Esophagus (tissue), 2 donors: ENCODE results near the gene ZNF317. TPM values are rescaled to one million over a fixed set of nuclear protein-coding genes. Genes with fewer than 3 reads are reported as not detected.
"Not testable (repeated sequence)": the region's sequence is repeated elsewhere in the genome, so short reads cannot be mapped to it uniquely, and the experiment has no call there.

ENCODE experiments used
- H3K27ac ChIP-seq, 2 donors: one replicate each; pipeline ENCODE4 v1.5.1; 2013; ENCODE audit warnings: low read depth in 2 of 2, mild to moderate bottlenecking in 2 of 2, inconsistent platforms in 1 of 2, low read length in 1 of 2, moderate library complexity in 1 of 2
- H3K27me3 ChIP-seq, 2 donors: one replicate each; pipeline ENCODE4 v1.6.1; 2013; ENCODE audit warnings: low read length in 2 of 2, control low read depth in 1 of 2, mild to moderate bottlenecking in 1 of 2; ENCODE audit not compliant: insufficient read depth in 2 of 2, control insufficient read depth in 1 of 2
- H3K36me3 ChIP-seq, 2 donors: one replicate each; pipeline ENCODE4 v1.6.1; 2013; ENCODE audit warnings: low read length in 1 of 2; ENCODE audit not compliant: control insufficient read depth in 2 of 2, insufficient read depth in 2 of 2
- H3K4me1 ChIP-seq, 2 donors: one replicate each; pipeline ENCODE4 v1.6.1; 2013; ENCODE audit warnings: low read length in 1 of 2; ENCODE audit not compliant: control insufficient read depth in 2 of 2, insufficient read depth in 2 of 2
- H3K4me3 ChIP-seq, 2 donors: one replicate each; pipeline ENCODE4 v1.5.1; 2013; ENCODE audit warnings: low read length in 2 of 2, mild to moderate bottlenecking in 2 of 2, low read depth in 1 of 2, moderate library complexity in 1 of 2
- H3K9me3 ChIP-seq, 2 donors: one replicate each; pipeline ENCODE4 v1.6.1; 2013; ENCODE audit warnings: mild to moderate bottlenecking in 2 of 2, low read depth in 1 of 2, low read length in 1 of 2, moderate library complexity in 1 of 2; ENCODE audit not compliant: control insufficient read depth in 2 of 2, insufficient read depth in 1 of 2
- WGBS, 2 donors: extraction: QIAGEN DNeasy Blood & Tissue Kit; methylation state at CpG; one replicate each; pipeline ENCODE4 v1.1.7; 2013; 5-methylcytosine and 5-hydroxymethylcytosine counted together
- polyA plus RNA-seq, 2 donors: library from polyadenylated mRNA; stranded (reverse); fragments of 200-250 nt; gene quantifications; one replicate each; pipeline ENCODE4 v1.2.3, GENCODE V29; 2013
- donor health status: healthy with polysubstance abuse.
- donor health status: Bipolar disorder and iron deficiency.

ZNF317 gene
- polyA plus RNA-seq, 2 donors = 11.0 to 21.7 TPM

DNA sequence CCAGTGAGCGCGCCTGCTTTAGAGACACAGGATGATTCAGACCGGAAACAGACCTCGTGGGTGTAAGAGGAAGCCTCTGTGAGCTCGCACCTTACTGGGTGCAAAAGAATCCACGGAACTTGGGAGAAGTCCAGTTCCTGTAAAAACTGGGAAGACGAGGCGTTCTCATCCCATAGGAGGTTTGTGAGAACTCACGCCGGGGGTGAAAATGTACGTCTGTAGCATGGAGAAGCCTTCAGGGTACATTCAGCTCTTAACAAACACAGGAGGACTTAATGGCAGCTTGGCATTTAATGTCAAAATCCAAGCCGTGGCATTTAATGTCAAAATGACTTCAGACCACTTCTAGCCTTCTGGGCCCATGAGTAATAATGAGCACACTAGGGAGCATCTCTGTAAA is 21.2 kb downstream of the ZNF317 start:
- Histone ChIP-seq H3K4me3 (no peak overlapping the region), H3K4me1 (no peaks in the 10 kb centered on the region), H3K9me3 (peaks cover 19 to 42% of the 10 kb centered on the region in 2 donors), H3K27ac (no peak overlapping the region), H3K36me3 (peaks cover 43 to 55% of the 10 kb centered on the region in 2 donors), H3K27me3 (no peaks in the 10 kb centered on the region)
- 98% methylated on average over 12 of the region's 12 CpGs for WGBS, 2 donors

DNA sequence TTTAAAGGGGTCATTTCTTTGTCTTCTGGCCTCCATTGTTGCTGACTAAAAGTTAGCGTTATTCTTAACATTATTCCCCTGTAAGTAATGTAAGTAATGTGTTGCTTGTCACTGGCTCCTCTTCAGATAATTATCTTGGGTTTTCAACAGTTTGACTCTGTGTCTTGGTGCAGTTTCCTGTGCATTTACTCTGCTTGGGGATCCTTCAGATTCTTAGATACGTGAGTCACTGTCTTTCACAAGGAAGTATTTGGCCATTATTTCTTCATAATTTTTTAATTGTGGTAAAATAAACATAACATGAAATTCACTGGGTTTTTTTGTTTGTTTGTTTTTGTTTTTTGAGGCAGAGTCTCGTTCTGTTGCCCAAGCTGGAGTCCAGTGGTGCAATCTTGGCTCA is 25.1 kb downstream of the ZNF317 start:
- Histone ChIP-seq H3K4me1 (no peaks in the 10 kb centered on the region), H3K27me3 (no peaks in the 10 kb centered on the region), H3K27ac (no peak overlapping the region), H3K4me3 (no peak overlapping the region), H3K9me3 (peaks cover 12 to 19% of the 10 kb centered on the region in 2 donors), H3K36me3 (peaks cover 22 to 26% of the 10 kb centered on the region in 2 donors)
- 93 to 98% methylated on average over 3 of the region's 3 CpGs for WGBS, 2 donors

DNA sequence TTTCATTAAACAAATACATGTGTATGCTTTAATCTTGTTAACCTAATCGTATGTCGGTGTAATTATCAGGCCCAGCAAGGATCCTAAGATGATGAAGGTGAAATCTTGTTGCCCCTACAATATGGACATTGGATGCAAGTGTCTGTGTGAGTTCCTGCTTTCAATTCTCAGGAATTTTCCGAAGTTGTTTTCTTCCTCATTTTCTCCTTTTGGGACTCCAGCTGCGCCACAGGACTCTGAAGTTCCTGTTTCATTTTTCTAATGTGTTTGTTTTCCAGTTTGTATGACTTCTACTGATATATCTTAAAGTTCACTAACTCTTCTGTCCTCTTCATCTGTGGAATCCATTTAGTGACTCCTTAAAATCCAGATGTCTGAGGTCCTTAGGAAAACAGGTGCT is 26.6 kb downstream of the ZNF317 start:
- H3K4me1 ChIP-seq = no peaks in the 10 kb centered on the region
- no peak overlapping the region for H3K27ac ChIP-seq
- no peak overlapping the region for H3K4me3 ChIP-seq
- H3K27me3 ChIP-seq = no peaks in the 10 kb centered on the region
- H3K9me3 ChIP-seq = peaks cover 0 to 3% of the 10 kb centered on the region in 2 donors
- WGBS, 2 donors = 86 to 93% methylated on average over 4 of the region's 4 CpGs
- peaks cover 7 to 11% of the 10 kb centered on the region in 2 donors for H3K36me3 ChIP-seq

DNA sequence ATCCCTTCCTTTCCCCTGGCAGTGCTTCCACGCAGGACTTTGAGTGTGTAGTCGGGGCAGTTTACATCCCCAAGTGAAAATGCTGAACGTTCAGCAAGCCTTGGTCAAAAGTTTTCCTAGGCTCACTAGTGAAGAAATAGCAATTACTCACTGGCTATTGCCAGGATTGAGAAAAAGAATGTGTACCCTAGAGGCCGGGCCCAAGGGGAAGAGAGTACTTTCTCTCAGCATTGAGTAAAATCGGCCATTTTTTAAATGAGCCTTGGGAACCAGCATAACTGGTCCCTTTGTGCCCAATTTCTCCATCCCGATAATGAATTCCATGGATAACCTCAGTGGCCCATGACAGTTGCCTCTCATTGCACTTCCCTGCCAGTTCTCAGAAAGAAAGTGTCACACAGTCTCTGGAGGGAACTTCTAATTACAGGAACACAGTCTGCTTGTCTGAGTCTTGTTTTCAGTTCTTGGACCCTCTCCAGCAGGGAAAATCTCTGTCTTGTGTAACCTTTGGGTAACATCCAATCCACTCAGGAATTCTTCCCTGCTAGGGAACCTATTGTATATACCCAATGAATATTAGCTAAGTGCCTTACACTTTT is 31.3 kb downstream of the ZNF317 start:
- Histone ChIP-seq H3K4me3 (no peak overlapping the region), H3K36me3 (peaks cover 0 to 2% of the 10 kb centered on the region in 2 donors), H3K9me3 (no peaks in the 10 kb centered on the region), H3K4me1 (no peaks in the 10 kb centered on the region), H3K27ac (no peak overlapping the region), H3K27me3 (no peaks in the 10 kb centered on the region)
- WGBS, 2 donors = 81 to 85% methylated on average over 6 of the region's 6 CpGs

DNA sequence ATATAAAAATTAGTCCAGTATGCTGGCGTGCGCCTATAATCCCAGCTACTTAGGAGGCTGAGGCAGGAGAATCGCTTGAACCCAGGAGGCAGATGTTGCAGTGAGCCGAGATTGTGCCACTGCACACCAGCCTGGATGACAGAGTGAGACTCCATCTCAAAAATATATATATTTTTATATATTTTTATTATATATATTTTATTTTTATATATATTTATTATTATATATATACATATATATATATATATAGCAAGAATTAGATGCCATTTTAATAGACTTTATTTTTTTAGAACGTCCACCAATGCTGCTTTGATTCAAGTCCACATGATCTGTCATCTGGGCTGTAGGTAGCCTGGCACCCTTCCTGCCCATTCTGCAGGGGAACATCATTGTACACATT is 35.1 kb downstream of the ZNF317 start:
- Histone ChIP-seq H3K9me3 (no peaks in the 10 kb centered on the region), H3K27me3 (no peaks in the 10 kb centered on the region), H3K4me3 (no peak overlapping the region), H3K4me1 (no peaks in the 10 kb centered on the region), H3K36me3 (no peaks in the 10 kb centered on the region), H3K27ac (no peak overlapping the region)
- WGBS, 2 donors = 94% methylated on average over 5 of the region's 5 CpGs

DNA sequence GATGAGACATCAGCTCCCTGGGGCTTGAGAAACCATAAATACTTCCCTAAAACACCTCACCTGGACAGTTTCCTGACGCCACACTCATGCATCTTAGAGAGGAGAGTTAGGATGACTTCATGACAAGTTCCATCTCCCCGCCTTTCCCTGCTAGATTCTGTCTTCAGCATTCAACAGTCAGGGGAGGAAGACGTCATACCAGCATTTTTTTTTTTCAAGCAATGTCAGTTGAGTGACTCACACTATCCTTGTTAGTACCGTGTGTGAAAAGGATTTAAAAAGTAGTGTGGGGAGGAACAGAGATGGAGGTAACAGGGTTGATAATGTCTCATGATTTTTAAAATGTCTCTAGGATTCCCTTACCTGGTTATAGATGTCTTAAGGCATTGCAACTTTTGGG is 38.7 kb downstream of the ZNF317 start, which contains the start of gene OR7D2:
Gene OR7D2, plus strand, starts transcription at position 79 of the 400 bp plus-strand sequence. CDS start 6,803 bp downstream, outside the sequence.
- Histone ChIP-seq H3K4me1 (no peaks in the 10 kb centered on the region), H3K27ac (no peak within 1 kb of the TSS), H3K36me3 (no peaks in the 10 kb centered on the region), H3K27me3 (no peaks in the 10 kb centered on the region), H3K4me3 (no peak within 1 kb of the TSS), H3K9me3 (no peaks in the 10 kb centered on the region)
- WGBS, 2 donors = 64 to 74% methylated on average over 4 of the region's 4 CpGs

DNA sequence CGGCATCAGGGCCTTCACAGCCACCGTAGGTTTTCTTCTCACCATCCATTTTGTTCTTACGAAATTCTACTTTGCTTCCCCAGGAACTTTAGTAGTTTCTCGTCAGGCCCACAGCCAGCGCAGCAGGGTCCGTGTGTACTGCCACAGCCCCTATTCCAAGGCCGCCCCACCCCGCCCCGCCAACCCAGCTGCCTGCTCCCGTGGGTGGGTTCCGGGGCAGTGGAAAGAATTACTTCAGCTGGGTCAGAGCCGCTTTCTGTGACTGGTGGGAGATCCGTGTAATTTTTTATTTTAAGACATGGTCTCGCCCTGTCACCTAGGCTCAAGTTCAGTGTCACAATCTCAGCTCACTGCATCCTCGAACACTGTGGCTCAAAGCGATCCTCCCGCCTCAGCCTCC is 42.8 kb downstream of the ZNF317 start:
- Histone ChIP-seq H3K27me3 (no peaks in the 10 kb centered on the region), H3K4me3 (no peak overlapping the region), H3K9me3 (no peaks in the 10 kb centered on the region), H3K36me3 (no peaks in the 10 kb centered on the region), H3K27ac (no peak overlapping the region), H3K4me1 (no peaks in the 10 kb centered on the region)
- WGBS, 2 donors = 89 to 95% methylated on average over 17 of the region's 17 CpGs

DNA sequence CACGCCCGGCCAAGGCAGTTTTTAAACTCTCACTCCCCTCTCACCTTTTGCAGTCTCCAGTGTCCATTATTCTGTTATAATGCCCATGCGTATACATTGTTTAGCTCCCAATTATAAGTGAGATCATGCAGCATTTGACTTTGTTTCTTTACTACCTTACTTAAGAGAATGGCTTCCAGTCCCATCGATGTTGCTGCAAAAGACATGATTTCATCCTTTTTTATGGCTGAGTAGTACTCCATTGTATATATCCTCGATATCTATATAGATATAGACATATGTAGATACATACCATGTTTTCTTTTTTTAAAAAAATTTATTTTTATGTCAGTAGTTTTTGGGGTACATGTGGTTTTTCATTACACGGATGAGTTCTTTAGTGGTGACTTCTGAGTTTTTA is 47.0 kb downstream of the ZNF317 start:
- H3K4me1 ChIP-seq = no peaks in the 10 kb centered on the region
- 67 to 87% methylated on average over 6 of the region's 6 CpGs for WGBS, 2 donors

DNA sequence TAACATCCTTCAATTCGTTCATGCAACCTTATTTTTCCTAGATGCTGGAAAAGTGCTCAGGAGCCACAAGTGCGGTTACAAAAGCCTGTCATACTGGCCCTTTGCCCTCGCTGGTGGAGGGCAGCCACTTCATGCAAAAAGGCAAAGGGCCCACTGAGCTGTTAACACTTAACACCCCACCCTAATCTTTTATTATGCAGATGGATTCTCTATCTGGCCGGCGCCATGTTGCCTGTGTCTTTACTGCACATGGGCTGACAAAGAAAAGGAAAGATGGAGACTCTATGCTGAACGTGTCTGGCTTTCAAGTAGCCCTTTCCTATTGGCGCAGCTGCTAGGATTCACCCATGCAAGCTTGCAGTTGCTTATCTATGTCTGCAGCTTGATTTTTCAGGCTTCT is 49.3 kb downstream of the ZNF317 start:
- H3K27ac ChIP-seq = no peak overlapping the region
- no peaks in the 10 kb centered on the region for H3K27me3 ChIP-seq
- no peaks in the 10 kb centered on the region for H3K36me3 ChIP-seq
- 64 to 80% methylated on average over 7 of the region's 7 CpGs for WGBS, 2 donors
- no peaks in the 10 kb centered on the region for H3K9me3 ChIP-seq
- H3K4me1 ChIP-seq = no peaks in the 10 kb centered on the region
- no peak overlapping the region for H3K4me3 ChIP-seq

More for the DNA sequence above, 47.0 kb downstream of the ZNF317 start:
- Histone ChIP-seq H3K4me3 (no peak overlapping the region), H3K27me3 (no peaks in the 10 kb centered on the region), H3K27ac (no peak overlapping the region), H3K36me3 (no peaks in the 10 kb centered on the region), H3K9me3 (no peaks in the 10 kb centered on the region)

DNA sequence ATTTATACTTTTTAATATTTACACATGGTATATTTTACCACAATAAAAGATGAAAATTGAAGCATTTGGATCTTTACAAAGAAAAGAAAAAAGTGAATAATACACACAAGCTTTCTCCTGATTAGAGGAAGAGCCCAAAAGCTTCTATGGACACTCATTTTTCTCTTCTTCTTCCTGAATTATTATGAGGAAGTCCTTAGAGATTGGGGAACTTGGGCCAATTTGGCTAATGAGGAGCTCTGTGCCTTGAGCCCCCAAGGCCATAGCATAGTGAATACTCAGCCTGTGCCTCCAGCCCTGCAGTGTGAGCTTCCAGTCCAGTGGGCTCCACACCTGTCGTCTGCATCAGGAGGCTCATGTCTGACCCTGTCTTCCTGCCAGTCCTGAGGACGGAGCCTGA is 57.8 kb downstream of the ZNF317 start:
- H3K27ac ChIP-seq, H3K4me3 ChIP-seq, H3K4me1 ChIP-seq, H3K36me3 ChIP-seq, H3K27me3 ChIP-seq, H3K9me3 ChIP-seq: not testable (repeated sequence)
- WGBS, 2 donors = 80 to 85% methylated on average over 2 of the region's 2 CpGs
